ENCODE data around the gene SLC4A4. TPM values are rescaled to one million over a fixed set of nuclear protein-coding genes. Genes with fewer than 3 reads are reported as not detected.

SLC4A4 gene
- polyA plus RNA-seq, 1 of the 3 experiments (the other 2 are of a cell fraction), result not detected

GRCh38 chr4:71501992-71502391 is 163.2 kb downstream of the SLC4A4 start:
- H3K4me2 ChIP-seq, result no peak overlapping the region
- no peaks in the 10 kb centered on the region for H3K4me1 ChIP-seq (ENCODE audit: control insufficient read depth in 1 of 2, insufficient read depth in 2 of 2, low read depth in 1 of 2, low read length in 1 of 2)
- no peak overlapping the region for H2AFZ ChIP-seq (ENCODE audit: low read depth)
- ChIA-PET CTCF (no interaction called here), POLR2A (no interaction called here)
- no peak for TF ChIP-seq CTCF (IDR thresholded peaks at IDR 0.05)
- no peak for TF ChIP-seq EZH2phosphoT487 (IDR thresholded peaks at IDR 0.05; ENCODE audit: borderline replicate concordance, low read depth)
- no peak for TF ChIP-seq RCOR1 (IDR thresholded peaks at IDR 0.05; ENCODE audit: low read length)
- no peak for TF ChIP-seq RFX5 (IDR thresholded peaks at IDR 0.05; ENCODE audit: low read length)
- TF ChIP-seq GABPA (IDR thresholded peaks at IDR 0.05; ENCODE audit: low read depth), result no peak
- TF ChIP-seq CHD2 (IDR thresholded peaks at IDR 0.05; ENCODE audit: low read length, partially characterized antibody), result no peak
- TF ChIP-seq FOXM1 (IDR thresholded peaks at IDR 0.05; ENCODE audit: low read depth), result no peak
- no peaks in the 10 kb centered on the region for H4K20me1 ChIP-seq (ENCODE audit: insufficient read depth)
- 46% methylated on average over 7 of the region's 7 CpGs for whole genome bisulfite sequencing (ENCODE audit: low lambda C conversion rate)
- no peaks in the 10 kb centered on the region for H3K79me2 ChIP-seq (ENCODE audit: insufficient read depth)
- H3F3A ChIP-seq (replicated peaks; ENCODE audit: insufficient read depth), result no peaks in the 10 kb centered on the region
- H3K27ac ChIP-seq (ENCODE audit: low read depth in 2 of 2, low read length in 1 of 2), result no peak overlapping the region
- no peak overlapping the region for H3K4me3 ChIP-seq (ENCODE audit: low read depth in 2 of 2, low read length in 1 of 2)
- H3K9me3 ChIP-seq, result no peaks in the 10 kb centered on the region
- H3K27me3 ChIP-seq (ENCODE audit: insufficient read depth), result no peaks in the 10 kb centered on the region
- no peaks in the 10 kb centered on the region for H3K9me2 ChIP-seq
- DNase-seq, result no peak
- H3K9ac ChIP-seq, result no peak overlapping the region
- H3K36me3 ChIP-seq (replicated peaks in 1 of 2; ENCODE audit: control insufficient read depth in 1 of 2, insufficient read depth in 2 of 2, low read length in 1 of 2), result no peaks in the 10 kb centered on the region

- H3K27ac ChIP-seq (ENCODE audit: low read depth in 2 of 2, low read length in 1 of 2), result no peak overlapping the region
- no peaks in the 10 kb centered on the region for H3K27me3 ChIP-seq (ENCODE audit: insufficient read depth)
- no peak overlapping the region for H3K4me2 ChIP-seq
- H3K36me3 ChIP-seq (replicated peaks in 1 of 2; ENCODE audit: control insufficient read depth in 1 of 2, insufficient read depth in 2 of 2, low read length in 1 of 2), result no peaks in the 10 kb centered on the region
- DNase-seq, result peak; percentile 0
- no peaks in the 10 kb centered on the region for H3K9me3 ChIP-seq
- no peak overlapping the region for H3K9ac ChIP-seq
- H3K9me2 ChIP-seq, result no peaks in the 10 kb centered on the region
- no peaks in the 10 kb centered on the region for H3K4me1 ChIP-seq (ENCODE audit: control insufficient read depth in 1 of 2, insufficient read depth in 2 of 2, low read depth in 1 of 2, low read length in 1 of 2)
- no peak overlapping the region for H3K4me3 ChIP-seq (ENCODE audit: low read depth in 2 of 2, low read length in 1 of 2)
- no peak for TF ChIP-seq MXI1 (IDR thresholded peaks at IDR 0.05; ENCODE audit: low read depth, low read length)
- ChIA-PET POLR2A (no interaction called here), CTCF (interaction anchor here (0.7 kb wide), 1 partner anchor 10 kb away, joined by 3 read pairs; no protein-coding TSS in a partner anchor)
- no peaks in the 10 kb centered on the region for H3F3A ChIP-seq (replicated peaks; ENCODE audit: insufficient read depth)
- no peak overlapping the region for H2AFZ ChIP-seq (ENCODE audit: low read depth)
- WGBS (ENCODE audit: low lambda C conversion rate), result 20% methylated on average over 2 of the region's 2 CpGs
- no peaks in the 10 kb centered on the region for H4K20me1 ChIP-seq (ENCODE audit: insufficient read depth)
- H3K79me2 ChIP-seq (ENCODE audit: insufficient read depth), result no peaks in the 10 kb centered on the region
Measured at GRCh38 chr4:71518283-71518989, 179.6 kb downstream of the SLC4A4 start.

DNA sequence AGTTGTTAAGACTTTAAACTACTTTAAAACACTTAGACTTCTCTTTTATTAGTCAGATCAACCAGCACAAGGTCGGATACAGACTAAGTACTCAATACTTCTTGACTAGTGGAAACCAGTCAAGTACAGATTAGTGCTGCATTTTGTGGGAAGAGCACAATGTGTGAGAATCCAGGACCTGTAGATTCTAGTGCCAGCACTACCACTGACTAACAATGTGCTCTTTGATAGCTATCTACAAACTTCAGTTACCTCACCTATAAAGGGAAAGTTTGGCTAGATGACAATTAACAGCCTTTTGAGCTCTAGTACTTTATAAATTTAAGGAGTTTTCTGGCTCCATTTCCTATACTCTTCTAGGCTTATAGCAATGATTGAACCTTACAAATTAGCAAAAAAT is 181.5 kb downstream of the SLC4A4 start:
- H3K27ac ChIP-seq (ENCODE audit: low read depth in 2 of 2, low read length in 1 of 2), result no peak overlapping the region
- no peak overlapping the region for H3K4me2 ChIP-seq
- DNase-seq, result no peak
- no peak overlapping the region for H3K4me3 ChIP-seq (ENCODE audit: low read depth in 2 of 2, low read length in 1 of 2)
- H3F3A ChIP-seq (replicated peaks; ENCODE audit: insufficient read depth), result no peaks in the 10 kb centered on the region
- ChIA-PET POLR2A (no interaction called here), CTCF (no interaction called here)
- no peaks in the 10 kb centered on the region for H3K9me3 ChIP-seq
- TF ChIP-seq CHD2 (IDR thresholded peaks at IDR 0.05; ENCODE audit: low read length, partially characterized antibody), result no peak
- TF ChIP-seq, protein P1, sequence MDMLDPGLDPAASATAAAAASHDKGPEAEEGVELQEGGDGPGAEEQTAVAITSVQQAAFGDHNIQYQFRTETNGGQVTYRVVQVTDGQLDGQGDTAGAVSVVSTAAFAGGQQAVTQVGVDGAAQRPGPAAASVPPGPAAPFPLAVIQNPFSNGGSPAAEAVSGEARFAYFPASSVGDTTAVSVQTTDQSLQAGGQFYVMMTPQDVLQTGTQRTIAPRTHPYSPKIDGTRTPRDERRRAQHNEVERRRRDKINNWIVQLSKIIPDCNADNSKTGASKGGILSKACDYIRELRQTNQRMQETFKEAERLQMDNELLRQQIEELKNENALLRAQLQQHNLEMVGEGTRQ (IDR thresholded peaks at IDR 0.05; ENCODE audit: borderline replicate concordance, low read depth, low read length), result no peak
- no peaks in the 10 kb centered on the region for H3K27me3 ChIP-seq (ENCODE audit: insufficient read depth)
- H3K9ac ChIP-seq, result no peak overlapping the region
- 6% methylated on average over 1 of the region's 1 CpG for WGBS (ENCODE audit: low lambda C conversion rate)
- H3K79me2 ChIP-seq (ENCODE audit: insufficient read depth), result no peaks in the 10 kb centered on the region
- H3K36me3 ChIP-seq (replicated peaks in 1 of 2; ENCODE audit: control insufficient read depth in 1 of 2, insufficient read depth in 2 of 2, low read length in 1 of 2), result no peaks in the 10 kb centered on the region
- no peaks in the 10 kb centered on the region for H3K4me1 ChIP-seq (ENCODE audit: control insufficient read depth in 1 of 2, insufficient read depth in 2 of 2, low read depth in 1 of 2, low read length in 1 of 2)
- no peaks in the 10 kb centered on the region for H4K20me1 ChIP-seq (ENCODE audit: insufficient read depth)
- H2AFZ ChIP-seq (ENCODE audit: low read depth), result no peak overlapping the region
- H3K9me2 ChIP-seq, result no peaks in the 10 kb centered on the region
